ENCODE data around the gene EIPR1. TPM values are rescaled to one million over a fixed set of nuclear protein-coding genes. Genes with fewer than 3 reads are reported as not detected.

EIPR1 gene
- total and polyA plus RNA-seq, 2 experiments from 2014 or later = 17.4 to 46.3 TPM

- Mint-ChIP-seq H3K27ac (no peak overlapping the region), H3K36me3 (ENCODE audit: low read depth) (peaks cover 1% of the 10 kb centered on the region; the same call in 1 of the 3 replicates), H3K9me3 (peaks cover 2% of the 10 kb centered on the region; the same call in 1 of the 3 replicates), H3K4me1 (peaks cover 13% of the 10 kb centered on the region), H3K4me3 (no peak overlapping the region), H3K27me3 (ENCODE audit: insufficient read depth, low read depth, poor library complexity) (peaks cover 8% of the 10 kb centered on the region)
- no peak overlapping the region for H3K4me3 ChIP-seq
- DNase-seq (ENCODE audit: low spot score) (no peak), ATAC-seq (no peak)
- H3K27me3 ChIP-seq (ENCODE audit: insufficient read depth) = no peaks in the 10 kb centered on the region
- H3K79me2 ChIP-seq (replicated peaks; ENCODE audit: insufficient read depth) = 0 out of 2 replicates have a peak, but pooled peaks cover 4% of the 10 kb centered on the region
- H3F3A ChIP-seq (replicated peaks; ENCODE audit: low read depth) = no peaks in the 10 kb centered on the region
- H4K20me1 ChIP-seq (replicated peaks; ENCODE audit: insufficient read depth) = no peaks in the 10 kb centered on the region
- H3K27ac ChIP-seq (ENCODE audit: low read depth) = no peak overlapping the region
- TF ChIP-seq JUNB (IDR thresholded peaks at IDR 0.05; ENCODE audit: unreplicated experiment) (no peak), EZH2phosphoT487 (IDR thresholded peaks at IDR 0.05; ENCODE audit: unreplicated experiment) (no peak), ZNF114 (CRISPR knock-in tag; IDR thresholded peaks at IDR 0.05) (no peak), STAT1 (IDR thresholded peaks at IDR 0.05; ENCODE audit: unreplicated experiment) (no peak), ZNF462 (CRISPR knock-in tag; IDR thresholded peaks at IDR 0.05) (no peak), ZNF331 (CRISPR knock-in tag; IDR thresholded peaks at IDR 0.05; ENCODE audit: low read depth) (no peak), EZH2 (IDR thresholded peaks at IDR 0.05; ENCODE audit: low read depth, unreplicated experiment) (no peak)
- TF ChIP-seq, protein P1, sequence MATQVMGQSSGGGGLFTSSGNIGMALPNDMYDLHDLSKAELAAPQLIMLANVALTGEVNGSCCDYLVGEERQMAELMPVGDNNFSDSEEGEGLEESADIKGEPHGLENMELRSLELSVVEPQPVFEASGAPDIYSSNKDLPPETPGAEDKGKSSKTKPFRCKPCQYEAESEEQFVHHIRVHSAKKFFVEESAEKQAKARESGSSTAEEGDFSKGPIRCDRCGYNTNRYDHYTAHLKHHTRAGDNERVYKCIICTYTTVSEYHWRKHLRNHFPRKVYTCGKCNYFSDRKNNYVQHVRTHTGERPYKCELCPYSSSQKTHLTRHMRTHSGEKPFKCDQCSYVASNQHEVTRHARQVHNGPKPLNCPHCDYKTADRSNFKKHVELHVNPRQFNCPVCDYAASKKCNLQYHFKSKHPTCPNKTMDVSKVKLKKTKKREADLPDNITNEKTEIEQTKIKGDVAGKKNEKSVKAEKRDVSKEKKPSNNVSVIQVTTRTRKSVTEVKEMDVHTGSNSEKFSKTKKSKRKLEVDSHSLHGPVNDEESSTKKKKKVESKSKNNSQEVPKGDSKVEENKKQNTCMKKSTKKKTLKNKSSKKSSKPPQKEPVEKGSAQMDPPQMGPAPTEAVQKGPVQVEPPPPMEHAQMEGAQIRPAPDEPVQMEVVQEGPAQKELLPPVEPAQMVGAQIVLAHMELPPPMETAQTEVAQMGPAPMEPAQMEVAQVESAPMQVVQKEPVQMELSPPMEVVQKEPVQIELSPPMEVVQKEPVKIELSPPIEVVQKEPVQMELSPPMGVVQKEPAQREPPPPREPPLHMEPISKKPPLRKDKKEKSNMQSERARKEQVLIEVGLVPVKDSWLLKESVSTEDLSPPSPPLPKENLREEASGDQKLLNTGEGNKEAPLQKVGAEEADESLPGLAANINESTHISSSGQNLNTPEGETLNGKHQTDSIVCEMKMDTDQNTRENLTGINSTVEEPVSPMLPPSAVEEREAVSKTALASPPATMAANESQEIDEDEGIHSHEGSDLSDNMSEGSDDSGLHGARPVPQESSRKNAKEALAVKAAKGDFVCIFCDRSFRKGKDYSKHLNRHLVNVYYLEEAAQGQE (IDR thresholded peaks at IDR 0.05; ENCODE audit: unreplicated experiment) = no peak
- no peaks in the 10 kb centered on the region; the same call in 1 of the 2 replicates for H3K9me2 ChIP-seq (ENCODE audit: insufficient read depth)
- H3K36me3 ChIP-seq (ENCODE audit: insufficient read depth) = no peaks in the 10 kb centered on the region
- no peak overlapping the region for H2AFZ ChIP-seq
- H3K4me1 ChIP-seq (ENCODE audit: insufficient read depth) = peaks cover 12% of the 10 kb centered on the region
- no peak overlapping the region for H3K4me2 ChIP-seq
Observed at GRCh38 chr2:3241971-3242746, 135.5 kb downstream of the EIPR1 start.
